Measurements from ENCODE around the gene APOBEC3A. TPM values are rescaled to one million over a fixed set of nuclear protein-coding genes. Genes with fewer than 3 reads are reported as not detected.
A peak's percentile ranks its signal among the peaks of the same experiment; 100 is the strongest.

Gene APOBEC3A
- total RNA-seq, 4 donors from 2014 or later, result 2.7 to 3.0 TPM; not detected in 2

DNA sequence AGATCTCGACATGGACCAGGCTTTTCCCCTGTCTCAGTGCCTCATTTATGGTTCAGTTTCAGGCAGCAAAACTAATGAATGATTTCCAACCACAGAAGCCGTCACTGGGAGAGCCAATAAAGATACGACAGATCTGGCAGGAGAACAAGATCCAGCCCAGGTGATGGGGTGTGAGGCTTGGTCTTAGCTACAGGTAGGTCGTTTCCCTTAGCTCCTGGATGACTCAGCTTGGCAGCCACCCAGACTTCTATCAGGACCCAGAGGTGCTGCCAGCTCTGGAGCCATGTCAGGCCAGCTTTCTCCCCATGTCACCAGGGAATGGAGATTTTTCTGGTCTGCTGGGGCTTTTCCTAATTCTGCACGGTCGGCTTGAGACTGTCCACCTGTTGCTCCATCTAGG lies 36.3 kb upstream of the APOBEC3A start:
- 41% methylated on average over 6 of the region's 6 CpGs; no CpG with 5 or more reads in 1 of the 2 donors for WGBS, 2 donors (ENCODE audit: low coverage in 1 of 2)
- Histone ChIP-seq H3K27me3 (no peaks in the 10 kb centered on the region), H3K27ac (peak overlapping the region in 1 of 4 donors; percentile 49), H3K4me3 (no peak overlapping the region), H3K9me3 (no peaks in the 10 kb centered on the region), H3K4me1 (peaks cover 14 to 44% (median 26%) of the 10 kb centered on the region in 4 donors), H3K36me3 (no peaks in the 10 kb centered on the region)
- in situ Hi-C loops (cut with MboI; ENCODE audit: low pct_ligation_motif_present in 1 of 4, low pct_unique_long_range_greater_than_20kb in 1 of 4, low sequenced_read_pairs in 3 of 4), result no loop called here
- TF ChIP-seq POLR2A (IDR thresholded peaks at IDR 0.05), result no peak
- TF ChIP-seq POLR2AphosphoS5 (IDR thresholded peaks at IDR 0.05), result peak in 1 of 3 donors; percentile 41
- no peak for TF ChIP-seq EP300 (IDR thresholded peaks at IDR 0.05; ENCODE audit: low read depth)
- DNase-seq, result peak; percentile 91
- intact Hi-C loops (cut with DNase I; ENCODE audit: low total_unique reads), result no loop called here

GRCh38 chr22:38921806-38922205 lies 35.6 kb upstream of the APOBEC3A start:
- 54 to 60% methylated on average over 1 to 4 of the region's 4 CpGs for WGBS, 2 donors (ENCODE audit: low coverage in 1 of 2)

DNA sequence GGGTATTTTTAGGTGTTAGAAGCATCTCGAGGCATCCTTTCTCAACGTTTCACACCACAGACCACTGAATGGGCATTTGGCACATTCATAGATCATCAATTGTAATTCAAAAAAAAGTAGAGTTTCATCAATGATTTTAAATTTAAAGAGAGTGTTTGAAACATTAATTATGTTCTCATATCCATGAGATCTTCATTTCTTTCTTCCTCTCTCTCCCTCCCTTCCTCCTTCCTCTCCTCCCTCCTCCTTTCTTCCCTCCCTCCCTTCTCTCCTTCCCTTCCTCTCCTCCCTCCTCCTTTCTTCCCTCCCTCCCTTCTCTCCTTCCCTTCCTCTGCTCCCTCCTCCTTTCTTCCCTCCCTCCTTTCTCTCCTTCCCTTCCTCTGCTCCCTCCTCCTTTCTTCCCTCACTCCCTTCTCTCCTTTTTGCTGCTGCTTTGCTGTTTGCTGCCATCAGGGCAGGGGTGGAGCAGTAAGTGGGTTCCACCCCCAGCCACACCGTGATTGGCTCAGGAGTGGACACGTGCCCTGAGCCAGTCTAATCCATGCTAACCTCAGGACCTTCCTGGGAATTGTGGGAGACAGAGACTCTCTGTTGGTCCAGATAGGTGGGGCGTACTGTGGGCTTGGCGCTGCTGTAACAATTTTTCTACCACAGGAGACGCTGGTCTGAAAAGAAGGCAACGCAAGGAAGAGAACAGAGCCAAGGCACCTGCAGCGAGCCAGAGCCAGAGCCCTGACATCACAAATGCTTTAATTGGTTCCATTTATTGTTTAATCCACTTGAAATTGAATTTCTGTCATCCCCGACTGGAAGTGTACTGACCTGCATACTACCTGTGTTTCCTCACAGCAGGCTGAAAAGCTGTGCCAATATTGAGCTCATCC lies 33.7 kb upstream of the APOBEC3A start:
- TF ChIP-seq POLR2A (IDR thresholded peaks at IDR 0.05) (peak; percentile 30), POLR2AphosphoS5 (IDR thresholded peaks at IDR 0.05) (peak in 1 of 3 donors; percentile 69), EP300 (IDR thresholded peaks at IDR 0.05; ENCODE audit: low read depth) (no peak)
- TF ChIP-seq, protein P1, sequence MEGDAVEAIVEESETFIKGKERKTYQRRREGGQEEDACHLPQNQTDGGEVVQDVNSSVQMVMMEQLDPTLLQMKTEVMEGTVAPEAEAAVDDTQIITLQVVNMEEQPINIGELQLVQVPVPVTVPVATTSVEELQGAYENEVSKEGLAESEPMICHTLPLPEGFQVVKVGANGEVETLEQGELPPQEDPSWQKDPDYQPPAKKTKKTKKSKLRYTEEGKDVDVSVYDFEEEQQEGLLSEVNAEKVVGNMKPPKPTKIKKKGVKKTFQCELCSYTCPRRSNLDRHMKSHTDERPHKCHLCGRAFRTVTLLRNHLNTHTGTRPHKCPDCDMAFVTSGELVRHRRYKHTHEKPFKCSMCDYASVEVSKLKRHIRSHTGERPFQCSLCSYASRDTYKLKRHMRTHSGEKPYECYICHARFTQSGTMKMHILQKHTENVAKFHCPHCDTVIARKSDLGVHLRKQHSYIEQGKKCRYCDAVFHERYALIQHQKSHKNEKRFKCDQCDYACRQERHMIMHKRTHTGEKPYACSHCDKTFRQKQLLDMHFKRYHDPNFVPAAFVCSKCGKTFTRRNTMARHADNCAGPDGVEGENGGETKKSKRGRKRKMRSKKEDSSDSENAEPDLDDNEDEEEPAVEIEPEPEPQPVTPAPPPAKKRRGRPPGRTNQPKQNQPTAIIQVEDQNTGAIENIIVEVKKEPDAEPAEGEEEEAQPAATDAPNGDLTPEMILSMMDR (IDR thresholded peaks at IDR 0.05), result peak; percentile 20 to 54 (median 30)
- intact Hi-C loops (cut with DNase I; ENCODE audit: low total_unique reads), result no loop called here
- 7 to 22% methylated on average over 2 to 10 of the region's 10 CpGs for whole genome bisulfite sequencing, 2 donors (ENCODE audit: low coverage in 1 of 2)
- Histone ChIP-seq H3K4me3 (peak overlapping the region in 1 of 4 donors; percentile 1), H3K27ac (peak overlapping the region; percentile 83 to 91 (median 88)), H3K36me3 (no peaks in the 10 kb centered on the region), H3K9me3 (no peaks in the 10 kb centered on the region), H3K4me1 (peaks cover 14 to 58% (median 35%) of the 10 kb centered on the region in 4 donors), H3K27me3 (no peaks in the 10 kb centered on the region)
- peak; percentile 77 for DNase-seq
- in situ Hi-C loops (cut with MboI; ENCODE audit: low pct_ligation_motif_present in 1 of 4, low pct_unique_long_range_greater_than_20kb in 1 of 4, low sequenced_read_pairs in 3 of 4), result no loop called here

More at GRCh38 chr22:38921806-38922205, 35.6 kb upstream of the APOBEC3A start:
- intact Hi-C loops (cut with DNase I; ENCODE audit: low total_unique reads), result no loop called here
- no peaks in the 10 kb centered on the region for H3K27me3 ChIP-seq
- H3K9me3 ChIP-seq, result no peaks in the 10 kb centered on the region
- H3K4me1 ChIP-seq, result peaks cover 14 to 46% (median 26%) of the 10 kb centered on the region in 4 donors
- no peak for DNase-seq
- no peak overlapping the region for H3K4me3 ChIP-seq
- no peaks in the 10 kb centered on the region for H3K36me3 ChIP-seq
- no peak for TF ChIP-seq POLR2A (IDR thresholded peaks at IDR 0.05)
- TF ChIP-seq, protein P1 (IDR thresholded peaks at IDR 0.05), result no peak
- no peak for TF ChIP-seq POLR2AphosphoS5 (IDR thresholded peaks at IDR 0.05)
- no peak for TF ChIP-seq EP300 (IDR thresholded peaks at IDR 0.05; ENCODE audit: low read depth)
- no peak overlapping the region for H3K27ac ChIP-seq
- in situ Hi-C loops (cut with MboI; ENCODE audit: low pct_ligation_motif_present in 1 of 4, low pct_unique_long_range_greater_than_20kb in 1 of 4, low sequenced_read_pairs in 3 of 4), result no loop called here

DNA sequence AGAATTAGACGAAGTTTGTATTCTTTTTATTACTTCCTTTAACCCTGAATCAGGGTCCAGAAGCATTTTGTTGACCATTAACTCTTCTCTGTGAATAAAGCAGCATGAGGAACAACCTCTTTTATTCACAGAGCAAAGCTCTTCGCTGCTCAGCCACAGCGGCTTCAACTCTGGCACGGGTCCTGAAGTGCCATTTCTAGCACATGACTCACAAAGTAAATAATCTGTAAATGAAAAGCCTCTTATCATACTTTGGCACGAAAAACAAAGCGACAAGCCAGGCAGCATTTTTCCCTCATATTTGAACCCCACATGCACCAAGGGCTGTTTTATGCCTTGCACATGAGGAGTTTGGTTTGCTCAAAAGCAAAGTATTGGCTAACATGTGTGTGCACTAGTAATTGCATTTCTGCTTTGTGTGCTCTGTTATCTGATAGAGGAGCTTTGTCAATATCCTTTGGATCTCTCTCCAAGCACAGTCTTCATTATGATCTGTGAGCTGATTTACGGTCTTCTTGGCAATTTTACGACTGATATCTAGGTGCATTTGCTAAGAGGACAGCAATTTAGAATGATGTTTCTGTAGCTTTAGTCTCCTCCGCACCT lies 33.0 kb upstream of the APOBEC3A start:
- peaks cover 14 to 58% (median 35%) of the 10 kb centered on the region in 4 donors for H3K4me1 ChIP-seq
- in situ Hi-C loops (cut with MboI; ENCODE audit: low pct_ligation_motif_present in 1 of 4, low pct_unique_long_range_greater_than_20kb in 1 of 4, low sequenced_read_pairs in 3 of 4) (no loop called here), intact Hi-C loops (cut with DNase I; ENCODE audit: low total_unique reads) (no loop called here)
- no peaks in the 10 kb centered on the region for H3K9me3 ChIP-seq
- TF ChIP-seq, protein P1 (IDR thresholded peaks at IDR 0.05), result no peak
- TF ChIP-seq EP300 (IDR thresholded peaks at IDR 0.05; ENCODE audit: low read depth), result no peak
- peak; percentile 56 to 79 (median 74) for TF ChIP-seq POLR2AphosphoS5 (IDR thresholded peaks at IDR 0.05)
- TF ChIP-seq POLR2A (IDR thresholded peaks at IDR 0.05), result peak; percentile 33
- peak overlapping the region in 1 of 4 donors; percentile 1 for H3K4me3 ChIP-seq
- peak overlapping the region; percentile 83 to 91 (median 88) for H3K27ac ChIP-seq
- H3K27me3 ChIP-seq, result no peaks in the 10 kb centered on the region
- 13 to 18% methylated on average over 5 to 9 of the region's 9 CpGs for WGBS, 2 donors (ENCODE audit: low coverage in 1 of 2)
- no peaks in the 10 kb centered on the region for H3K36me3 ChIP-seq
- peak; percentile 88 for DNase-seq
